ENCODE measurements around the gene PPP1R26.
"Not testable (repeated sequence)": the region's sequence is repeated elsewhere in the genome, so short reads cannot be mapped to it uniquely, and the experiment has no call there.

The PPP1R26 gene

GRCh38 chr9:135479469-135480052 lies at the start of gene PPP1R26:
Gene PPP1R26 (plus strand): TSS chr9:135479782. CDS start chr9:135484511, 4,729 bp downstream.
- DNase-seq (ENCODE audit: low read depth in 2 of 2): no peak

GRCh38 chr9:135437259-135437658 lies 42.3 kb upstream of the PPP1R26 start:
- no peak for DNase-seq (ENCODE audit: low read depth in 2 of 2)

GRCh38 chr9:135437696-135438095 lies 41.9 kb upstream of the PPP1R26 start:
- DNase-seq (ENCODE audit: low read depth in 2 of 2): not testable (repeated sequence)

GRCh38 chr9:135438581-135439232 lies 40.9 kb upstream of the PPP1R26 start:
- DNase-seq (ENCODE audit: low read depth in 2 of 2): not testable (repeated sequence)

GRCh38 chr9:135439514-135439913 lies 40.1 kb upstream of the PPP1R26 start:
- not testable (repeated sequence) for DNase-seq (ENCODE audit: low read depth in 2 of 2)

GRCh38 chr9:135439916-135440315 lies 39.7 kb upstream of the PPP1R26 start:
- DNase-seq (ENCODE audit: low read depth in 2 of 2): no peak

GRCh38 chr9:135440620-135441019 lies 39.0 kb upstream of the PPP1R26 start:
- no peak for DNase-seq (ENCODE audit: low read depth in 2 of 2)

- not testable (repeated sequence) for DNase-seq (ENCODE audit: low read depth in 2 of 2)
Observed at GRCh38 chr9:135441105-135442071, 38.2 kb upstream of the PPP1R26 start.

- DNase-seq (ENCODE audit: low read depth in 2 of 2): no peak
Observed at GRCh38 chr9:135442075-135442474, 37.5 kb upstream of the PPP1R26 start.

GRCh38 chr9:135443797-135444425 lies 35.7 kb upstream of the PPP1R26 start:
- no peak for DNase-seq (ENCODE audit: low read depth in 2 of 2)

- DNase-seq (ENCODE audit: low read depth in 2 of 2): no peak
Observed at GRCh38 chr9:135447126-135447525, 32.5 kb upstream of the PPP1R26 start.

- no peak for DNase-seq (ENCODE audit: low read depth in 2 of 2)
Observed at GRCh38 chr9:135448663-135449100, 30.9 kb upstream of the PPP1R26 start.

GRCh38 chr9:135449532-135449931 lies 30.1 kb upstream of the PPP1R26 start:
- DNase-seq (ENCODE audit: low read depth in 2 of 2): not testable (repeated sequence)

- no peak for DNase-seq (ENCODE audit: low read depth in 2 of 2)
Observed at GRCh38 chr9:135450956-135451355, 28.6 kb upstream of the PPP1R26 start.

- not testable (repeated sequence) for DNase-seq (ENCODE audit: low read depth in 2 of 2)
Observed at GRCh38 chr9:135451909-135452308, 27.7 kb upstream of the PPP1R26 start.

GRCh38 chr9:135454737-135455136 lies 24.8 kb upstream of the PPP1R26 start:
- no peak for DNase-seq (ENCODE audit: low read depth in 2 of 2)

- DNase-seq (ENCODE audit: low read depth in 2 of 2): no peak
Observed at GRCh38 chr9:135455401-135456030, 24.1 kb upstream of the PPP1R26 start.

- no peak for DNase-seq (ENCODE audit: low read depth in 2 of 2)
Observed at GRCh38 chr9:135456436-135457104, 23.0 kb upstream of the PPP1R26 start.

- DNase-seq (ENCODE audit: low read depth in 2 of 2): not testable (repeated sequence)
Observed at GRCh38 chr9:135458478-135458877, 21.1 kb upstream of the PPP1R26 start.

- no peak for DNase-seq (ENCODE audit: low read depth in 2 of 2)
Observed at GRCh38 chr9:135461936-135462335, 17.6 kb upstream of the PPP1R26 start.

- DNase-seq (ENCODE audit: low read depth in 2 of 2): no peak
Observed at GRCh38 chr9:135463140-135463539, 16.4 kb upstream of the PPP1R26 start.
